Measurements from ENCODE around the gene L3MBTL3.
"Not testable (repeated sequence)": the region's sequence is repeated elsewhere in the genome, so short reads cannot be mapped to it uniquely, and the experiment has no call there.

The L3MBTL3 gene

GRCh38 chr6:130093546-130093945, 75.2 kb downstream of the L3MBTL3 start:
- DNase-seq, result no peak

GRCh38 chr6:130098317-130098716, 79.9 kb downstream of the L3MBTL3 start:
- DNase-seq, result no peak

GRCh38 chr6:130099119-130099518, 80.7 kb downstream of the L3MBTL3 start:
- DNase-seq, result no peak

- DNase-seq, result no peak
Observed at GRCh38 chr6:130105996-130106704, 87.8 kb downstream of the L3MBTL3 start.

DNA sequence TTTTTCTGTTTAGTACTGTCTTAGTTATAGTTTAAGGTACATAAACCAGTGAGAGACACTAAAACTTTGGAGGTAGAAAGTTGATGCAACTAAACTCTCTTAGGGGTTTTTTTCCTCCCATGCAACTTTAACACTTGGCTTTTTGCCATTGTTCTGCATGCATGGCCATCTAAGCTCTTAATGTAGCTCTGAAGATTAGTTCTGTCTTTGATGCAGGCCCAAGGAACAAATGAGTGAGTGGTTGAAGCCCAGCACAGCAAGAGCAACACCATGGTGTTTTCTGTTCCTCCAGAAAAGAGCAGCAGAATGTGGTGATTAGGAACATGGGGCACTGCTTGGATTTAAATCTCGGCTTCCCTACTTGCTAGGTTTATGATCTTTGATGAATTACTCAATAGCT, 89.3 kb downstream of the L3MBTL3 start:
- no peak for DNase-seq

- no peak for DNase-seq
Observed at GRCh38 chr6:130111031-130111430, 92.7 kb downstream of the L3MBTL3 start.

DNA sequence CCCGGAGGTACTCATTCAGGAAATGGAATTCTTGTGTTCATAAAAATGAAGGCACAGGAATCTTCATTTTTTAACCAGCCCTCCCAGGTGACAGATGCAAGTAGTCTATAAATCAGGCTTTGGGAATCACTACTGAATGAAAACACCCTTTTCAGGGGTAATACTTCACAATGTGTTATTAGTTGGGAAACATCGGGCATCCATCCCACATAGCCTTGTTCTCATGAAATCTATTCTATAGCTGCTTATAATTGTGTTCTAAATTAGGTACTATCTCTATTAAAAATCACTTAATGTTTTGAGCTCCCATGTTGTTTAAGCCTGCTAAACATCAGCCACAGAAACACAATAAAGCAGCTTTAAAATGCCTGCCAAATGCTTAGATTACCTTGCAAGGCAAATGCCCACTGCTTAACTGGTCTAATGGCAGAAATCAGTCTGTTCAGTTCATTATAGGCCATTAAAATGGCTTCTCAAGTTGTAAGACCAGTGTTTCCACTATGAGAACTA, 94.9 kb downstream of the L3MBTL3 start:
- DNase-seq, result no peak

DNA sequence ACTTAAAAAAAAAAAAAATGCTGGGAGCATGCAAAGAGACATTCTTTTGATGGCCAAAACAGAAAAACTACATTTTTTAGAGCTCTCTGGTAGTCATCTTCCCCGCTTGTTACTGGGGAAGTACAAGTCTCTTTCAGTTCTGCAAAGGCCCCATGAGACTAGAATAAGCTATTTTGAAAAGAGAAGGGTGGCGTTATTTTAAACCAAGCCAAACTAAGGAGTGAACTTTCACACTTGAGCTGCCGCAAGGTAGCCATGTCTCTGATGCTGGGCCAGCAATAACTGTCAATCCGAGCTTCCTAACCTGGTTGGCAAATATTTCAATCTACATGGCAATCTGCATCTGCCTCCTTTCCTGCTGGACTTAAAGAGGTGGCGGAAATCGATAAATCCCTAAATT, 96.7 kb downstream of the L3MBTL3 start:
- no peak for DNase-seq

DNA sequence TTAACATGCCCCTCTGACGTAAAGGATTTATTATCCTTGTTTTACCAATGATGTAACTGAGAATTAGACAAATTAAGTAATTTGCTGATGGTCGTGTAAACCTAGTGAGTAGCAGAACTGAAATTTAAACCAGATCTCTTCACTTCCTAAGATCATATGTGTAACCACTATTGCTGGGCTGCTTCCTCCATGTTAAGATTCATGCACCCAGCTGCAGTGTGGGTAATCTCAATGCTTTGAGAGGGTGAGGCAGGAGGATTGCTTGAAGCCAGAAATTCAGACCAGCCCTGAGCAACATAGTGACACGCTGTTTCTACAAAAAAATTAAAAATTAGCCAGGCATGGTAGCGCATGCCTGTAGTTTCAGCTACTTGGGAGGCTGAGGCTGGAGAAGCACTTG, 97.9 kb downstream of the L3MBTL3 start:
- no peak for DNase-seq

- DNase-seq, result not testable (repeated sequence)
Observed at GRCh38 chr6:130117187-130117701, 98.9 kb downstream of the L3MBTL3 start.

DNA sequence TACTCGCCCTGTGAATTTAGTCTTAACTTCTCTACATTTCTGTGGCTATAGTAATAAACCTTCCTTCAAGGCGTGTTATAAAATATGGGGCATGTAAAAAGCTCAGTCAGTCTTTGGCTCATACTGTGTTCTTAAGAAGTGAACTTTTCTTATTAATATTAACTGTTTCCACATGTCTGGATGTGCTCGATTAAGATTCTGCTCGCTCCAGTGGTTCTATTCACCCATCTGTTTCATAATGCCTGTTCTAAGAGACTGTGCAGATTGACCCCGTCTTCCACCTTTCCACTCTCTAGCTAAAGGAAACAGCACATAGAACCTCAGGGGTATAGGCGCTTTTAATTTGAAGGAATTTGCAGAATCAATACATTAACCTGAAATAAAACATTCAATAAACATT, 99.9 kb downstream of the L3MBTL3 start:
- DNase-seq, result no peak

DNA sequence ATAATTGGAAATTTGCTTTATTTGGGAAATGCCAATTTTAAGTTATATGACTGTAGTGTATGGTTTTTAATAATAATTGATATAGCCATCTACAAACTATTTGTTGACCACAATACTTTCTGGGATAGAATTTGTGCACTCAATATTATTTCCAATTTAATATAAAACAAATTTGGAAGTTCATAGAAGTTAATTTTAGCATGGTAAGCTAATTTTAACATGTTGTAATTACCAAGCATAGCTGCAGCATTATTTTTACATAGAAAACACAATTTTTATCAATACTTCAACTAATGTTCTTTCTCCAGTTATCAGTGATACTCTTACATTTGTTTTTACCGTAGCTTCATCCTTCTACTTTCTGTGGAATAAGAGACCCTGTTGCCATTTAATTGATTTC, 100.8 kb downstream of the L3MBTL3 start:
- no peak for DNase-seq

- DNase-seq, result no peak
Observed at GRCh38 chr6:130120731-130121130, 102.3 kb downstream of the L3MBTL3 start.

DNA sequence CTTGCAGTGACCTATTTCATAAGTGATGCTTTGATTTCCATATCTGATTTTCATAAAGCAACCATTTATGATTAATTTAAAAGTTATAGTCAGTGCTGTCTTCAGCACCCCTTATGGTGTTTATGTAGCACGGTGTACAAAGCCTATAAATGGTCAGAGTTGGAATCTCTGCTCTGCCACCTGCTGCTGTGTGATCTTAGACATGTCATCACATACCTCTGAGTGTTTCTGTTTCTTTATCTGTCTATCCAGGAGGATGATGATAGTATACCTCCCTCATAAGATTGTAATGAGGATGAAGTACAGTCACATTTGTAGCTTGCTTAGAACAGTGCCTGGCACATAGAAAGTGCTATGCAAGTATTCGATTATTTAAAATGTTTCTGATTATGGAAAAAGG, 103.9 kb downstream of the L3MBTL3 start:
- no peak for DNase-seq

DNA sequence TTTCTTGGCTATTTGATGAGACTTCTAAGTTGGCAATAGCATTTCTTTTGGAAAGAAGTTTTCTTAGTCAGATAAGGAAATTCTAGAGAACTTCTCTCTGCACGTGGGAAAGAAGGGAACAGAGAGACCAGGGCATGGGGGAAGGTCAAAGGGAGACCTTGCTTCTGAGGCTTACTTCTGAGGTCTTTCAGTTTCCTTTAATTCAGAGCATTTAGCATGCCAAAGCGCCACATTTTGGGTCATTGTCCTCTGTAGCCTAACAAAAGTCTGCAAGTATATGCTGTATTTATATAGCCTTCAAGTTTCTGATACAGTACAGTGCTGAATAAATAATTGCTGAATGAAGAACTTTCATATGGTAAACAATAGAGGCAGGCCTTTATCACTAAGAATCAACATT, 108.8 kb downstream of the L3MBTL3 start:
- no peak for DNase-seq

GRCh38 chr6:130128326-130128725, 109.9 kb downstream of the L3MBTL3 start:
- no peak for DNase-seq

- no peak for DNase-seq
Observed at GRCh38 chr6:130129762-130130246, 111.4 kb downstream of the L3MBTL3 start.

DNA sequence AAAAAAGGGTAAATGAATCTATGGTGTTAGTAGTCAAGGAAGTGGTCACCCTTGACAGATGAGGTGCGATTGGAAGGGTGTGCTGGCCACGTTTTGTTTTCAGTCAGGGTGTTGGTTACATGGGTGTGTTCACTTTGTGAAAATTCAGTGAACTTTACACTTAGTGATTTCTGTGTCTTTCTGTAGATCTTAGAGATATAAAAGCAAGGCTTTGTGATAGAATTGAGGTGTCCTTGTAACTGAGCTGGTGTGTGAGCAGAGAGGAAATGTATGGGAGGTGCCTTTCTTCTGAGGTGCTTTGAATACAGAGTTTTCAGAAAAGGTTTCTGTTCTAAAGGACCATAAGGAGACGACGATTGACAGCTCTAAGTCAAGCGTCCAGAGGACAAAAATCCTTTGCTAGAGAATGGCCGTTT, 113.9 kb downstream of the L3MBTL3 start:
- no peak for DNase-seq

DNA sequence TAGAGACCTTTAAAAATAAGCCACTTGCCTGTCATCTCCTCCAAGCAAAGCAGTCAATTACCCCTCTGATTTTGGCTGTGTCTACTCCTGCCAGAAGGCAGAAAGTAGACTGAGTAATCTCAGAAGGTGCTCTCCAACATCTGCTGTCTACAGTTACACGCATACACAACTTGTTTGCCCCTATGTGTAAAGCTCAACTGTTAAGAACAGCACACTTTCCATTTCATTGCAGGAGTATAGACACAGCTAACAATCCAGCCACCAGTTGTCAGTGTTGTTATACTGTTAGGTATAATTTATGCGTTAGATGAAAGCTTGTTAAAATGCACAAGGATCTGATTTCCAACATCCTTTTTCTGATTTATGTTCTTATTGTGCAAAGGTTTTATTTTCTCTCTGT, 116.2 kb downstream of the L3MBTL3 start:
- DNase-seq, result no peak

DNA sequence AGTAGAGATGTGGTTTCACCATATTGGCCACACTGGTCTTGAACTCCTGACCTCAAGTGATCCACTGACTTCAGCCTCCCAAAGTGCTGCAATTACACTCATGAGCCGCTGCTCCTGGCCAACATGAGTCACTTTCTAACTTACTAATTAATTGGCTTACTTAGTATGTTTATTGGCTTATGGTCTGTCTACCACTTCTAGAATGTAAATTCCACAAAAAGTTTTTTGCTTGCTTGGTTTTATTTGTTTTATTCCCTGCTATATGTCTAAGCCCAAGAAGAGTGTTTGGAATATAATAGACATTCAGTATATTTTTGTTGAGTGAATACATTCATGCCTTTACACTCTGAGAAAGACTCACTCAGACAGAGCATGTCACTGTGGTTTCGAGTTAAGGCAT, 118.4 kb downstream of the L3MBTL3 start:
- DNase-seq, result no peak

- no peak for DNase-seq
Observed at GRCh38 chr6:130138116-130138908, 119.9 kb downstream of the L3MBTL3 start.

- DNase-seq, result no peak
Observed at GRCh38 chr6:130138909-130139242, 120.5 kb downstream of the L3MBTL3 start.

GRCh38 chr6:130140084-130140483, 121.7 kb downstream of the L3MBTL3 start:
- DNase-seq, result no peak

GRCh38 chr6:130143709-130144108, 125.3 kb downstream of the L3MBTL3 start:
- DNase-seq, result no peak
